Stimulated activated CD4-positive, alpha-beta T cell treated with anti-CD3 and anti-CD28 coated beads, Interleukin-4, amount 100 ng/mL, for 4 hours (primary cell): Measurements from ENCODE around the gene AMELX.

Source experiments
- DNase-seq, 2 experiments: peaks; one replicate each; pipeline ENCODE4 v3.0.0-alpha.2; 2020

The AMELX gene

DNA sequence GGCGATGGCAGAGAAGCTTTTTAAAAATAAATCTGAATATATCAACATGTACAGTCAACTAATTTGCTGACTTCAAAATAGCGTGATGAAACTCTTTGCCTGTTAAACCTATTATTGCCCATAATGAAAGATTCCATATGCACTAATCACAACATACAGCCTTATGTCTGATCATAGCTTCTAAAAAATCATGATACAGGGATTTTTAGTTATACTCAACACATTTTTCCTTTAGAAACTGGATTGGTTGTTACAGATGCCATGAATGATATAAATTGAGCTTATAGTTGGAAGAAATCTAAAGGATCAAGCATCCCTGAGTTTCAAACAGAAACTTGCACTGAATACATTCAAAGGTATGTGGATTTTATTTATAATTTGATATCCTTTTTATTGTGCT, at the start of gene AMELX:
TSS of gene AMELX (plus strand) at position 301 of the 400 bp plus-strand sequence. CDS start 1,376 bp downstream, outside the sequence.
- DNase-seq: no peak

- DNase-seq: no peak
These were observed 48.6 kb upstream of the AMELX start for GRCh38 chrX:11244636-11245035.

DNA sequence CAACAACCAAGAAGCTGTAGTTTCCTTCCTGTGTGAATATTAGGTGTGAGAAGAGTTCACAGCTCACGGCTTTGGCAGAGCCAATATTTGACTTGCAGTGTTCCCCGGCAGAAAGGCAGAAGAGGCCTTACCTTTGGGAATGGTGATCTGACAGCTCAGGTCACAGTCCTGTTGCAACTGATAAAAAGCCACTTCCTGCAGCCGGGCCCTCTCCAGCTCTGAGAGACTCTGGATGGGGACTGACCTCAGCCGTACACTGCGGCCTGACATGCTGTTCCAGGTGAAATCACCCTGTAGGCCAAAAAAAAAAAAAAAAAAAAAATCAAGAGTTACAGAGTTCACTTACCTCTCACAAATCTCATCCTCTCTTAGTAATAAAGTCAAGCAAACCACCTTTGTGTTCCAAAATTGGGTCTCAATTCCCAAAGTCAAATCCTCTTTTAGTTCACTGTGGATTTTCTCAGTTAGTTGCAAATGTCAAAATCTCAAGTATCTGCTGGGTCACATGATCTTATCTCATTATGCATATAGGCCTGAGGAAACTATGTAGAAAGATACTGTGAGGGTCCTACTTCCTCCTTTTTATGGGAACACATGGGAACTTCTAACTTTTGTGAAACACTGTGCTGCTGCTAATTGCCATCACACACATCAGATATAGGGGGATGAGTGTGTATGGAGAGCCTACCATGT, 38.6 kb upstream of the AMELX start:
- no peak for DNase-seq

- no peak for DNase-seq
These were observed 35.9 kb upstream of the AMELX start for GRCh38 chrX:11257290-11257689.

- DNase-seq: no peak
These were observed 35.5 kb upstream of the AMELX start for GRCh38 chrX:11257711-11258110.

GRCh38 chrX:11259437-11259836, 33.8 kb upstream of the AMELX start:
- no peak for DNase-seq

- DNase-seq: no peak
These were observed 32.0 kb upstream of the AMELX start for GRCh38 chrX:11261260-11261659.

DNA sequence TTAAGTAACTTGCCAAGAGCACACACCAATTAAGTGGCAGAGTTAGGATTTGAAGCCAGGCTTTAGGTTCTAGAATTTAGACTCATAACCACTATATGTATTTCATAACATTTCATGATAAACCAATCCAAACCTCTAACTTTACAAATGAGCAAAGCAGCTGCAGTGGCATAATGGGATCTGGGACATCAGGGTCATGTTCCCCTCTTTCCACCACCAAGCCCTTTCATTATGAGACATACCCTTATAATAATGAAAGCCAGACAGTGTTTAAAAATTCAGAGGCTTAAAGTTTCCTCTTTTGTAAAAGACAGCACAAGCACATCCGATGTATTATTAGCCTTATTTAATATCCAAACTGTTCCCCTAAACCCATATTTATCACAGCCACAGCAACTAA, 28.3 kb upstream of the AMELX start:
- DNase-seq: no peak

DNA sequence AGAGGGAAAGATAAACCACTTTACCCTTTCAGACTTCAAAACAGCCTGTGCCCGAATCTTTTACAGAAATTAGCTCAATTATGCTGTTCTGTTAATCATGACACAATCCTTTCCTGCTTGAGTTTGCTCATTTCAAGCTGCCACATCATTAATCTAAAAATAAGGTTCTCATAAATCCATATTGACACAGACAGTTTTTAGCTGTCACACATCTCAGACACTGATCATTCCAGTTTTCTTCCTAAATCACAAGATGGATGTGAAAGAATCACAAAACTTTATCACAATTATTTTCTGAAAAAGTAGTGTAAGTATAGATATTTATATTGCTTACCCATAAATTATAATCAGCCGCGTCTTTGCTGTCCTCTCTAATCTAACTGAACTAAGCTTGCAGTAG, 27.9 kb upstream of the AMELX start:
- no peak for DNase-seq

- no peak for DNase-seq
These were observed 26.6 kb upstream of the AMELX start for GRCh38 chrX:11266573-11267003.

DNA sequence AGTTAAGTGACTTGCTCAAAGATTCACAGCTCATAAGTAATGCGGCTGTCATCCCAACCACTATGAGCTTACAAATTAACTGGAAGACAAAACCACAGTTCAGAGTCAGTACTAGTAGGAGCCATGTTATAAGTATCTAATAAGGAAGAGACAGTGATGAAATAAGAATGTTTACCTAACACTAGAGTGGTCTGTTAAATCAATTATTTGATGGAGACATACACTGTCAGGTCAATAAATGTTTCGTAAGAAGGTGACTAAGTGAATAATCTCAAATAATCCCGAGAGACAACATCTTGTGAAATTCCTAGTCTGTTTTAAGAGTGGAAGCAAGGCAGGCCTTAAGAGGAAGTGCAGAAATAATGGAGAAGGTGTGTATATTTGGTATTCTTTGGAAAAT, 25.8 kb upstream of the AMELX start:
- no peak for DNase-seq

DNA sequence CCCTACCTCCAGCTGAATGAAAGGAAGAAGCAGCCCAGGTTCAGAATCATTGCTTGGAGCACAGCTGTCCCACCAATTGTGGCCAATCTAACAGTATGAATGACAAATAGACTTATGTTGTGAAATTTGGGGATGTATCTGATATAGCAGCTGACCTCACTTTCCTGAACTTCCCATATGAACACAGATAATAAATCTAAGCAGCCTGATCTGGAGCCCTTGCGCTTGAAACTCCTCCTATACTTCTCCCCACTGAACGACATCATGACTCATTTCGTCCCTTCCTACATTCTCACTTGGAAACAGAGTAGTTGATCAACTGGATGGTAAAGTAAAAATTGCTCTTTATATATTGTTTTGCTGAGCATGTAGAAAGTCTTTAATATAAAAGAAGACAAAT, 24.2 kb upstream of the AMELX start:
- no peak for DNase-seq

DNA sequence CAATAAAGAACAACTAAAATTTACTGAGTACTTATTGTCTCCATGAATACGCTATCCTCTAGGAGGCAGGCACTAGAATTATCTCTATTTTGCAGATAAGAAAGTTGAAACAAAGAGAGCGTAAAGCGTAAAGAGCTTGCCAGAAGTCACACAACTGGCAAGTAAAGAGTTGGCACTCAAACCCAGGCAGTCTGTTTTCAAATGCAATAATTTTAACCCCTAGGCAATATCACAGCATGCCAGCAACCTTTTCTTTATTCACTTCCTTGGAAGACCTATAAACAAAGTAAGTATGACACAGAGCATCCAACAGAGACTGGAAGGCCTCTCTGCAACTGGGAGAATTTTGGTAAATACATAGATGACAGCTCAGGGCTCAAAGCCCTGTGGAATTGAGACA, 23.2 kb upstream of the AMELX start:
- no peak for DNase-seq

- no peak for DNase-seq
These were observed 20.9 kb upstream of the AMELX start for GRCh38 chrX:11272290-11272689.

GRCh38 chrX:11272863-11273262, 20.4 kb upstream of the AMELX start:
- no peak for DNase-seq

DNA sequence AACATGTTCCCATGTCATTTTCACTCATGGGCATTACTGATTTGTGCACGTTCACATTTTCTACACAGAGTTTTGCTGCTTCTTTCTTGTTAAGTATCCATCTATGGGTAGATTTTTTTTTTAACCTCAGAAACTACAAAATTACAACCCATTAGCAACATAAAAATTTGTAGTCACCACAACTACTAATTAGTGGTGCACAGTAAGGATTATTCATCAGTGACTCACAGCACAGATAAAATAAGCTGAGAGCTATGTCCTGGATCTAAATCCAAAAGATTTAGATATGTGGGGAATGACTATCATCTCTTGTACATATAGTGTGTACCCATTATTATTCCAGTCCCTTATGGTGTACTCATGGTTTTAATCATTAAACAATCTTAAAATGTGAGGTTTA, 19.7 kb upstream of the AMELX start:
- DNase-seq: no peak

- DNase-seq: no peak
These were observed 11.2 kb upstream of the AMELX start for GRCh38 chrX:11282043-11282442.

GRCh38 chrX:11285651-11286050, 7.6 kb upstream of the AMELX start:
- no peak for DNase-seq

DNA sequence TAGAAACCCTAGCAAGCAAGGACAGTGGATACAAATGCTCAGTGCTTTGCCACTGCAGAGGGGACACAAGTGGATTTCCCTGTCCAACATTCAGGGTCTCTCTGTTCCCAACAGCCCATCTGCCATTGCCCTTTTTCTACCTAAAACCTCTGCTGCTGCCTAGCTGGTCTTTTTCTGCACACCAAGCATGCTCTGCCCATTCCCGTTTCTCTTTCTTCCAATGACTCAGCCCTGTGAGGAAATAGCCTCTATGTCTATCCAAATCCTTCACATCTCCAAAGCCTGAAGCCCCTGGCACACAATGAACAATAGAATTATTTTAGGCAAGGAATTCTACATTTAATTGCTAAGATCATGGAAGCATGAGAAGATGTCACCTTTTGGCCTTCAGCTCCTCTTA, 5.7 kb upstream of the AMELX start:
- no peak for DNase-seq

DNA sequence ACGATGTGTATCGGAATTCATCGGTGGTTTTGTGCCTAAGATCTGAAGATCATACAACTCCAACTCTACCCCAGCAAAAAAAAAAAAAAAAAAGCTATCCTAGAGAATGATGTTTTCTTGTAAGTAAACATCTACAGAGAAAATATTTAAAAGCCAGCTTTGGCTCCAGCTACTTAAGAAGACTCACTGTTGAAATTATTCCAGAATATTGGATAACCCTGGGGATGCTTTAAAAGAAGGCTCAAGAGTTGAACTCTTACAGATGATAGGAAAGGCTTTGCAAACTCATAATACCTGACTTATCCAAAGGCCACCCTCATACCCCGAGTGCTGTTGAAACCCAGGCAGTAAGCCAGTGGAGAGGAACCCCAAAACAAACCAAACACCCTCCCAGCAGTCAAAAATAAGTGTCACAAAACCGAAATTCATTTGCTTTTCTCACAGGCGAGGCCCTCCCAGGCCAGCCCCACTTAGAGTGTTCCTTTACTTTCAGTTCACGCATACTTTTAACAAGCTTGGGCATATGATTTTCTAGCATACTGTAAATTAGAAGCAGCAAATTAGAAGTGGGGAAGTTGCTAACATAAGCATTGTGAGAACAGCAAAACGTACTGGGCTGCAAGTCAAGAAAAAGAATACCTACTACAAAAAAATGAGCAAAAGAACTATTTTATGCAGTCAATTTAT, 2.7 kb upstream of the AMELX start:
- no peak for DNase-seq

DNA sequence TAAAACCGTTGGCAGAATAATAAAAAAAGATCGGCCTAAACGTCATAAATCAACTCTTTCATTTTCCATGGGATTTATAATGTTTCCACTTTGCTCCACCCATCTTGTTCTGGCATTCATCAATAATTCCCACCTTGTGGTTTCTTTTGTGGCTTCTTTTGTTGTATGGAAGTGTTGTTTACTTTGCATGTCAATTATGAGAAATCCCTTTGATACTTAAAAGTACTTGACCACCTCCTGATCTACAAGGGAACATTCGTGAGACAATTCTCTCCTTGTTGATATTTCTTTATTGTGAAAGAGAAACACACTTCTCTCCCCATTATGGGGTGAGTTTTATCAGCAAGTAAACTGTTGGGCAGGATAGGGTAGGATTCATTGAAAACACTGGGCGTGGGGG, 2.8 kb downstream of the AMELX start:
- no peak for DNase-seq

GRCh38 chrX:11298600-11298999, 5.4 kb downstream of the AMELX start:
- no peak for DNase-seq

- no peak for DNase-seq
These were observed 11.6 kb downstream of the AMELX start for GRCh38 chrX:11304829-11305228.

DNA sequence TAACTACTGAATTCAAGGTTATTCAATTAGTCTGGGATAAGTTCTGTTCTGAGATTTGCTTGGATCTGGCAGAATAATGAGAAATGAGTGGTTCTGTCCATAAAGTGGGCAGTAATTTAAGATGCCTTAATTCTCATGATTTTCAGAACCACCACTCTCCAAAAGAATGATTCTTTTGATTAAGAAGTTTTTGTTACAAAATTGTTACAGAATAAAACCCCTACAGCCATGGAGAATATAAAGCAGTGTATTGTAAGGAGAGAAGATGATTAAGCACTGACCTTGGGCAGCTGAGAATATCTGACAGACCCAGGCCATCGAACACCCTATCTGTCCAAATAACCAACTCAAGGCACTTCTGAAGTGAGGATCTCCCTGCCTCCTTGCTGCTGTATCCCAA, 12.4 kb downstream of the AMELX start:
- DNase-seq: no peak

DNA sequence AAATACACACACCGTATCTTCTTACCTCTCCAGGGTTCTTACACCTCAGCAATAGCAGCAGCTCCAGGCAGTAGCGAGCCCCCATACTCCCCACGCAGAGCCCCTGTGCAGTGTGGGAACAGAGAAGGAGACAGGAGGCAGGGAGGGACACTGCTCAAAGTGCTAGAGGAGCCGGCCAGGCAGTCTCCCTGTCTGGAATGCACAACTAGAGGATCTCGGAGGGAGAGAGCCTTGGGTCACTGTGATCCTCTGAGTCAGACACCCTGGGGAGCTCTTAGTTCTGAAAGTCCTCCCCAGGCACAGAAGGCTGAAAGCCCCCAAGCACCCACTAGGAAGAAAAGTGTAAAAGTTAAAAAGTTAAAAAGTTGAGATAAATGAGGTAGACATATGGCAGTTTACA, 16.0 kb downstream of the AMELX start:
- DNase-seq: no peak
